Measurements from ENCODE around the gene ORM1. TPM values are rescaled to one million over a fixed set of nuclear protein-coding genes. Genes with fewer than 3 reads are reported as not detected.

The ORM1 gene
- total RNA-seq, 1 donor from 2014 or later: not detected

- H3K36me3 ChIP-seq (ENCODE audit: control insufficient read depth, insufficient read depth, low read length): peaks cover 3% of the 10 kb centered on the region
- H3K27me3 ChIP-seq (ENCODE audit: control insufficient read depth, insufficient read depth, low read length): no peaks in the 10 kb centered on the region
- peak; percentile 74 for DNase-seq (ENCODE audit: low read depth)
- no peak overlapping the region for H3K4me3 ChIP-seq (ENCODE audit: low read depth, low read length)
- no peak for TF ChIP-seq CTCF (IDR thresholded peaks at IDR 0.05; ENCODE audit: insufficient read depth, low read length, poor library complexity, severe bottlenecking)
Observed at GRCh38 chr9:114371973-114372917, 49.3 kb downstream of the ORM1 start.

- no peak overlapping the region for H3K4me3 ChIP-seq (ENCODE audit: low read depth, low read length)
- DNase-seq (ENCODE audit: low read depth): no peak
- H3K36me3 ChIP-seq (ENCODE audit: control insufficient read depth, insufficient read depth, low read length): peaks cover 2% of the 10 kb centered on the region
- no peak for TF ChIP-seq CTCF (IDR thresholded peaks at IDR 0.05; ENCODE audit: insufficient read depth, low read length, poor library complexity, severe bottlenecking)
- H3K27me3 ChIP-seq (ENCODE audit: control insufficient read depth, insufficient read depth, low read length): no peaks in the 10 kb centered on the region
Observed at GRCh38 chr9:114372921-114373448, 50.1 kb downstream of the ORM1 start.

- no peak overlapping the region for H3K4me3 ChIP-seq (ENCODE audit: low read depth, low read length)
- no peaks in the 10 kb centered on the region for H3K27me3 ChIP-seq (ENCODE audit: control insufficient read depth, insufficient read depth, low read length)
- TF ChIP-seq CTCF (IDR thresholded peaks at IDR 0.05; ENCODE audit: insufficient read depth, low read length, poor library complexity, severe bottlenecking): no peak
- DNase-seq (ENCODE audit: low read depth): no peak
- no peaks in the 10 kb centered on the region for H3K36me3 ChIP-seq (ENCODE audit: control insufficient read depth, insufficient read depth, low read length)
Observed at GRCh38 chr9:114373960-114374730, 51.2 kb downstream of the ORM1 start.

- no peak overlapping the region for H3K4me3 ChIP-seq (ENCODE audit: low read depth, low read length)
- H3K27me3 ChIP-seq (ENCODE audit: control insufficient read depth, insufficient read depth, low read length): no peaks in the 10 kb centered on the region
- H3K36me3 ChIP-seq (ENCODE audit: control insufficient read depth, insufficient read depth, low read length): no peaks in the 10 kb centered on the region
- DNase-seq (ENCODE audit: low read depth): no peak
- no peak for TF ChIP-seq CTCF (IDR thresholded peaks at IDR 0.05; ENCODE audit: insufficient read depth, low read length, poor library complexity, severe bottlenecking)
Observed at GRCh38 chr9:114374936-114375335, 52.0 kb downstream of the ORM1 start.

GRCh38 chr9:114375386-114376175 lies 52.7 kb downstream of the ORM1 start:
- Histone ChIP-seq H3K4me3 (ENCODE audit: low read depth, low read length) (no peak overlapping the region), H3K27me3 (ENCODE audit: control insufficient read depth, insufficient read depth, low read length) (no peaks in the 10 kb centered on the region)
- no peak for TF ChIP-seq CTCF (IDR thresholded peaks at IDR 0.05; ENCODE audit: insufficient read depth, low read length, poor library complexity, severe bottlenecking)

More at GRCh38 chr9:114375386-114376175, 52.7 kb downstream of the ORM1 start:
- H3K36me3 ChIP-seq (ENCODE audit: control insufficient read depth, insufficient read depth, low read length): no peaks in the 10 kb centered on the region
- DNase-seq (ENCODE audit: low read depth): no peak
